GM18502 (cell line): ENCODE data around the gene FLAD1.
"Not testable (repeated sequence)": the region's sequence is repeated elsewhere in the genome, so short reads cannot be mapped to it uniquely, and the experiment has no call there.

Experiments
- ATAC-seq: cut with Tn5 transposase; IDR thresholded peaks from one replicate; pipeline ENCODE4 v1.9.1; 2021; ENCODE audit warnings: mild to moderate bottlenecking; ENCODE audit not compliant: unreplicated experiment, poor library complexity

Gene FLAD1

DNA sequence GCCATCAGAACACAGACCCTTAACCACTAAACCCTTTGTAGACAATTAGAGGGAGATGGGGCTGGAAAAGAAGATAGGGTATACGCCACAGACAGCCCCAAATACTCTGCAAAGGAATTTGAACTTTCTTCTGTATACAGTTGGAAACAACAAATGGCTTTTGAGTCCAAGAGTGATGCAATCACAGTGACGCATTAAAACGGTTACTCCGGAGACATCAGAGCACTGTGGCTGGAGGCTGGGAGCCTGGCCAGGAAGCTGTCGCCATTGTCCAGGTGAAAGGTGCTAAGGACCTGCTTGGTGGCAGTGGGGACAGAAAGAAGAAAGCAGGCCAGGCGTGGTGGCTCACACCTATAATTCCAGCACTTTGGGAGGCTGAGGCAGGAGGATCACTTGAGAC lies 4.2 kb downstream of the FLAD1 start:
- no peak for ATAC-seq

DNA sequence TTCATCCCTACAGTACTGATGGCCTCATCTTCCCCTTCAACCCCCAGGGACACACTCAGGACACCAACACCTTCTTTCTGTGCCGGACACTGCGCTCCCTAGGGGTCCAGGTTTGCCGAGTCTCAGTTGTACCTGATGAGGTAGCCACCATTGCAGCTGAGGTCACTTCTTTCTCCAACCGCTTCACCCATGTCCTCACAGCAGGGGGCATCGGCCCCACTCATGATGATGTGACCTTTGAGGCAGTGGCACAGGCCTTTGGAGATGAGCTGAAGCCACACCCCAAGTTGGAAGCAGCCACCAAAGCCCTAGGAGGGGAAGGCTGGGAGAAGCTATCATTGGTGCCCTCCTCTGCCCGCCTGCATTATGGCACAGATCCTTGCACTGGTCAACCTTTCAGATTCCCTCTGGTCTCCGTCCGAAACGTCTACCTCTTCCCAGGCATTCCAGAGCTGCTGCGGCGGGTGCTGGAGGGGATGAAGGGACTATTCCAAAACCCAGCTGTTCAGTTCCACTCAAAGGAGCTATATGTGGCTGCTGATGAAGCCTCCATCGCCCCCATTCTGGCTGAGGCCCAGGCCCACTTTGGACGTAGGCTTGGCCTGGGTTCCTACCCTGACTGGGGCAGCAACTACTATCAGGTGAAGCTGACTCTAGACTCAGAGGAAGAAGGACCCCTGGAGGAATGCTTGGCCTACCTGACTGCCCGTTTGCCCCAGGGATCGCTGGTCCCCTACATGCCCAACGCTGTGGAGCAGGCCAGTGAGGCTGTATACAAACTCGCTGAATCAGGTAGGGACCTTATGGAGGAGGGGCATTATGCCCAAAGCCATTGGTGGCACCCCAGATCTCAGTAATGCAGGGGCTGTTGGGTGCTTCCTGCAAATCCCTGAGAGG lies 5.2 kb downstream of the FLAD1 start:
- no peak for ATAC-seq

DNA sequence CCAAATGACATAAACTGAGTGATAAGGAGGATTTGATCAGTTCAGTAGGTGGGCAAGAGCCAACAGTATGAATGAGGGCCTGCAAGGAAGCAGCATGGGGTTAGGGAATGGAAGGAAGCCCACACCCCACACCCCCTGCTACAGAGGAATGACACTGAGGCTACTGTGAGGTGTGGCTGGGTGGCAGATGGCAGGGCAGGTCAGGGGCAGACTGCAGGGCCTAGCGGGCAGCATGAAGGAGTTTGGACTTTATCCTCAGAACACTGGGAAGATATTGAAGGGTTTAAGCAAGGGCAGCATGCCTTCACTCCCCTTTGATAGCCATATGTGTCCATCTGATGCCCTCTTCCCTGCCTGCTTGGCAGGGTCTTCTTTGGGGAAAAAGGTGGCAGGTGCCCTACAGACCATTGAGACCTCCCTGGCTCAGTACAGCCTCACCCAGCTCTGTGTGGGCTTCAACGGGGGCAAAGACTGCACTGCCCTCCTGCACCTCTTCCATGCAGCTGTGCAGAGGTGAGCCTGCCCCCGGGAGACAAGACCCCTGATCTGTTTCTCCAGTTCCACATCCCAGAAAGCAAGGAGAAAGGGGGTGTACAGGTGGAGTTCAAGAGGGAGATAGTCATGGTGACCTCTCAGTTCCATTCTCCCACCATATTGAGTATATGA lies 6.2 kb downstream of the FLAD1 start:
- ATAC-seq = no peak

DNA sequence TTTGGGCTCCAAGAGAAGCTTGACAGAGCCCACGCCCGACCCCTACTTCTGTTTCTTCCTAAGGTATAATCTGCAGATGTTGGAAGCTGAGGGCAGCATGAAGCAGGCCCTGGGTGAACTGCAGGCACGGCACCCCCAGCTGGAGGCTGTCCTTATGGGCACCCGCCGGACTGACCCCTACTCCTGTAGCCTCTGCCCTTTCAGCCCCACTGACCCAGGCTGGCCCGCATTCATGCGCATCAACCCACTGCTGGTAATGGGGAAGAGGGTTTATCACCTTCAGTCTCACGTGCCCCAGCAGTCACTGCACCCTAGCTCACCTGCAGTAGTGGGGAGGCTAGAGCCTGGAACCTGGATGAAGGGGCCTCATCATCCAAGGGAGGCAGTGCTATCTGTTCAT lies 7.1 kb downstream of the FLAD1 start:
- ATAC-seq = no peak

DNA sequence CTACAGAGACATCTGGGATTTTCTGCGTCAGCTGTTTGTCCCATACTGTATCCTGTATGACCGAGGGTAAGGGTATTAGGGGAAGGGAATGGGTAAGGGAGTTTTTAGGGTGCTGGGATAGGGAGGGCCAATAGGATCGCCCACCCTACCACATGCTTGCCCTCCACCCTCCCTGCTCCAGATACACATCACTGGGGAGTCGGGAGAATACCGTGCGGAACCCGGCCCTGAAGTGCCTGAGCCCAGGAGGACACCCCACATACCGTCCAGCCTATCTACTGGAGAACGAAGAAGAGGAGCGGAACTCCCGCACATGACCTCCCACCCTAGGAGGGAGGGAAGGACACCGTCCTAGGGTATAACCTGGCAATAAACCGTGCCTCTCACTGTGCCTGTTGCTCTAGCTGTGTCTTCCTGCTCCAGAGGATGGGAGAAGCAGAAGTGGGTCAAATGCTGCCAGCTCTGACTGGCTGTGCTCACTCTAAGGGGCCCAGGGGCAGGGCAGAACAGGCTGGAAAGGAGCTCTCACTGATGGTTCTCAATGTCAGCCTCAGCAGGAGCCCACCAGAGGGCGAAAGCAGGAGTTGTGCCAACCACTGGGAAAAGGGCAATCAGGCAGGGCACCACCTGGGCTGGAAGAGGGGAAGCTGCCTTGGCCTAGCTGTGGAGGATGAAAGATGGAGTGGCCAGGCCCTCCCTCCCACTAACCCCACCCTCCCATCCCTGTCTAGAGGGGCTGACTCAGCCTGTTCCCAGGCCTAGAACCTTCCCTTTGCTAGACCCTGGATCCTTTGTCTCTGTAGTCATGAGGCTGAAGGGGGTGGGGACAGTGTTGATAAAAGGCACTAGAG lies 9.8 kb downstream of the FLAD1 start:
- no peak for ATAC-seq

DNA sequence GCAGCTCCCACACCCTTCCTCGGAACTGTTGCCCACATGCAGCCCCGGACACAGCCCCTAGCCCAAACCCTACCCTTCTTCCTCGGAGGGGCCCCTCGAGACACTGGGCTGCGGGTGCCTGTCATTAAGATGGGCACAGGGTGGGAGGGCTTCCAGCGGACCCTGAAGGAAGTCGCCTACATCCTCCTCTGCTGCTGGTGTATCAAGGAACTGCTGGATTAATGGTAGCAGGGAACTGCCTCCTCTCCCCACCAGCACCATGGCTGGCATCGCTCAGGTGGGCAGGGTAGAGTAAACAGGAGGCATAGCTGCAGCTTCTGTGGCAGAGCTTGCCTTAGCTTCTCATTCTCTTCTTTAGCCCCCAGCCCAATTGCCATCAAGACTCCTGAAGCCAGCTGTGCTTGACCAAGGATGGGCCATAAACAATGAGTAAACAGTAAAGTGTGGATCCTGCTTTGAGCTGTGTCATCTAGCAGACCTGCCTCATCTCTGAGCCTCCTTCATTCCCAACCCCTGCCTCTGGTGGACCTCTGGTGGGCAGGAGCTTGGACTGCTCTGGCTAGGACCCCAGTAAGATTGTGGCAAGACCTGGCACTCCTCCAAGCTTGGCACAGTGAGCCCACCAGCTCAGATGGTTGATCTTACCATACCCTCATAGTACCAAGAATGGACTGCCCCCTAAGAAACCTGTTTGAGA lies 10.6 kb downstream of the FLAD1 start, which contains the start of gene LENEP:
LENEP (plus strand) TSS at position 15 of the 697 bp plus-strand sequence; CDS start at position 37, 22 bp downstream.
- ATAC-seq = no peak

DNA sequence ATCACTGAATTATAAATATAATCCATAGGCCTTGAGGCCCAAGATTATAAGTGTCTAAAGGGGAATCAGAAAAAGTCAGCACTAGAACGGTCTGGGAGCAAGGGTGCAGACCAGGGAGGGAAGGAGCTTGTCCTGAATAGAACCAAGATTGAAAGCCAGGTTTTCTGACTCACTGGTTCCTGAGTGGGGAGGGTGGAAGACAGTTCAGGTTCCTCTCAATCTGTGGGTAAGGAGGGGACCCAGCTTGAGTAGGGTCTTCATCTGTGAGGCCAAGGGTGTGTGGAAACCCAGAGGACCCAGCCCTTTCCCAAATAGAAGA lies 11.1 kb downstream of the FLAD1 start:
- no peak for ATAC-seq

DNA sequence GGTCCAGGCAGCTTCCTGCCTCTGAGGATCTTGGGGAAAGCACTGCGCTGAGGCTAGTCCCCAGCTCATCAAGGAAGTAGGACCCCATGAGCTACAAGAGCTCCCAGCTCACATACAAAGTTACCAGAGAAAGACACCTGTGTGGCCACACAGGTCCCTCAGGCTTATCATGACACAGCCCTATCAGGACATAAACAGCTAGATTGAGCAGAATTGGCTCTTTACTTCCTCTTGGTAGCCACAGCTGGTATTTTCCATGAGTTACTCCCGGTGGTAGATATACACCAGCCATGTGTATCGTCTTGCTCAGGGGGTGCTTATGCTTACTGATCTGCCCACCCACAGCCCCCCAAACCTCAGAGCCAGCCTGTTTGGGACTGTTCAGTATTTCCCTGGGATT lies 11.4 kb downstream of the FLAD1 start:
- ATAC-seq = no peak

DNA sequence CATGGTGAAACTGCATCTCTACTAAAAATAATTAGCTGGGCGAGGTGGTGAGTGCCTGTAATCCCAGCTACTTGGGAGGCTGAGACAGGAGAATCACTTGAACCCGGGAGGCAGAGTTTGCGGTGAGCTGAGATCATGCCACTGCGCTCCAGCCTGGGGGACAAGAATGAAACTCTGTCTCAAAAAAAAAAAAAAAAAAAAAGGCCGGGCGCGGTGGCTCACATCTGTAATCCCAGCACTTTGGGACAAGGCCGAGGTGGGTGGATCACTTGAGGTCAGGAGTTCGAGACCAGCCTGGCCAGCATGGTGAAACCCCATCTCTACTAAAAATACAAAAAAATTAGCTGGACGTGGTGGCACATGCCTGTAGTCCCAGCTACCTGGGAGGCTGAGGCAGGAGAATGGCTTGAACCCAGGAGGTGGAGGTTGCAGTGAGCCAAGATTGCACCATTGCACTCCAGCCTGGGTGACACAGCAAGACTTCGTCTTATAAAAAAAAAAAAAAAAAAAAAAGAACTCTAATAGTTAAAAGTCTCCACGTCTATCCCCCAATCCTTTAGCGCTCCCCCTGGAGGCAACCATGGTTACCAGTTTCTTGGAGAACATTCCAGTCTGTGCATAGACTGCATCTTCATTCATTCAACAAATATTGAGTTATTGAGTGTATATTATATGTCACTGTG lies 12.3 kb downstream of the FLAD1 start:
- ATAC-seq = not testable (repeated sequence)

DNA sequence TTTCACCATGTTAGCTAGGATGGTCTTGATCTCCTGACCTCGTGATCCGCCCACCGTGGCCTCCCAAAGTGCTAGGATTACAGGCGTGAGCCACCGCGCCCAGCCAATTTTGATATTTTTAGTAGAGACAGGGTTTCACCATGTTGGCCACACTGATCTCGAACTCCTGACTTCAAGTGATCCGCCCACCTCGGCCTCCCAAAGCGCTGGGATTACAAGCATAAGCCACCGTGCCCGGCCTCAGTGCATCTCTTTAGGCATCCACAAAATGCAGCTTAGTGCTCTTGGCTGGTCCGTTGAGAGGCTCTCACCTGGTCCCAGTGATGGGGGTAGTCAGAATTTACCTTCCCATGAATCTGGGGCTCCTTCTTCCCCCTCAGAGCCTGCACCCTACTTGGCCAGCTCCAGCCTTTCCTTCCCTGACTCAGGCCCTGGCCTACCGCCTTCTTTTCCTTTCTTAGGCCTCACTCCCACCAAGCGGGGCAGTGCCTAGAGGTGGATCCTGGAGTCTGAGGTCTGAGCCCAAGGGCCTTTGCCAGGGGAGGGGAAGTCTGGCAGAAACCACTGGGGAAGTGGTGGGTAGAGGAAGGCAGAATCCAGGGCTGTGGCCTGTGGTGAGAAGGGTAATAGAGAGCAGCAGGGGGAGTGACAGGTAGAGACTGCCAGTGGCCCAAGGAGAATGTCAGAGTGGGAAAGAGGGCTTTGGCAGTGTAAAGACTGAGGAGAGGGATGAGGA lies 14.0 kb downstream of the FLAD1 start:
- ATAC-seq = no peak

DNA sequence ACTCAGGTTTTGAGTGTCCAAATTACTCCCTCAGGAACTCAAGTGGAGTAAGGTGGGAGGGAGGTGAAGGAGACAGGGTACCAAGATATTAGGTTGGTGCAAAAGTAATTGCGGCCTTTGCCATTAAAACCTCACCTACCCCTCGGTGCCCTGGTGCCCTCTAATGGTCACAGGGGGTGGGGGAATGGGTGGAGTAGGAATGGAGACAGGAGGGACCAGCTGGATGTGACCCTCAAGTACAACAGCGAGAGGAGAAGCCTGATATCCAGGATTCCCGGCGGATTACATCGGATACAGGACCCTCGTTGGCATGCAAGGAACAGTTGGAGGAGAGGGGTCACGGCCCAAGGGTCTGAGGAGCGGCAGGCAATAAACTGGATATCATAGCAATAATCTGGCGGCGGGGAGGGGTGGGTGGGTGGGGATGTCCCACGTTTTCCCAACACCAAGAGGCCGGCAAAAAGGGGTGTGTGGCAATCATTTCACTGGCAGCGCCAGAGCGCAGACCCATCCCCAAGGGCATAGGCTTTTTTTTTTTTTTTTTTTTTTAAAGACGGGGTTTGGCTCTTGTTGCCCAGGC lies 15.1 kb downstream of the FLAD1 start:
- ATAC-seq = no peak

DNA sequence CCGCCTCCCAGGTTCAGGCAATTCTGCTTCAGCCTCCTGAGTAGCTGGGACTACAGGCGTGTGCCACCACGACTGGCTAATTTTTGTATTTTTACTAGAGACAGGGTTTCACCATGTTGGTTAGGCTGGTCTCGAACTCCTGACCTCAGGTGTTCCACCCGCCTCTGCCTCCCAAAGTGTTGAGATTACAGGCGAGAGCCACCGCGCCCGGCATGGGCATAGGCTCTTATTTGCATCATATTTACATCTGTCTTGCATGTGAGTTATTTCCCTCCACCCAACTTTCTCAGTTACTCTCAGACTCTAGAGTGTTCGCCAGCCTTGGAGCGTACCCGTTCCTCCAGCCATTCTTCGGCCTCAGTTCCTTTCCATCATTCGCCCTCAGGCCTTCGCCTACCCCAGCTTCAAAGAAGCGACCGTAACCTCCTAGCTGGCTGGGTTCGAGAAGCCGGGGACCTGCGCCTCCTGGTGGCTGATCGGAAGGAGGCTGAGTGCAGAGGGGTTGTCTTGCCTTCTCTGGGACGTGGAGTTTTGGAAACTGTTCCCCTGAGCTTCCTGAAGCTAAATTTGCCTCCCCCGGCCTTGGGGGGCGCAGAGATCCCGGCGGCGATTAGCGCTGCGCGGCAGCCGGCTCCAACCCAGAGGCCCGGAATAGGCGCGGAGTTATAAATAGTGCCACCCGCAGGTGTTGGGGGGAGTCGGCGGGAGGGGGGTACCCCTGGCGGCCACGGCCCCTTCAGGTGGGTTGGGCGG lies 15.8 kb downstream of the FLAD1 start:
- no peak for ATAC-seq

DNA sequence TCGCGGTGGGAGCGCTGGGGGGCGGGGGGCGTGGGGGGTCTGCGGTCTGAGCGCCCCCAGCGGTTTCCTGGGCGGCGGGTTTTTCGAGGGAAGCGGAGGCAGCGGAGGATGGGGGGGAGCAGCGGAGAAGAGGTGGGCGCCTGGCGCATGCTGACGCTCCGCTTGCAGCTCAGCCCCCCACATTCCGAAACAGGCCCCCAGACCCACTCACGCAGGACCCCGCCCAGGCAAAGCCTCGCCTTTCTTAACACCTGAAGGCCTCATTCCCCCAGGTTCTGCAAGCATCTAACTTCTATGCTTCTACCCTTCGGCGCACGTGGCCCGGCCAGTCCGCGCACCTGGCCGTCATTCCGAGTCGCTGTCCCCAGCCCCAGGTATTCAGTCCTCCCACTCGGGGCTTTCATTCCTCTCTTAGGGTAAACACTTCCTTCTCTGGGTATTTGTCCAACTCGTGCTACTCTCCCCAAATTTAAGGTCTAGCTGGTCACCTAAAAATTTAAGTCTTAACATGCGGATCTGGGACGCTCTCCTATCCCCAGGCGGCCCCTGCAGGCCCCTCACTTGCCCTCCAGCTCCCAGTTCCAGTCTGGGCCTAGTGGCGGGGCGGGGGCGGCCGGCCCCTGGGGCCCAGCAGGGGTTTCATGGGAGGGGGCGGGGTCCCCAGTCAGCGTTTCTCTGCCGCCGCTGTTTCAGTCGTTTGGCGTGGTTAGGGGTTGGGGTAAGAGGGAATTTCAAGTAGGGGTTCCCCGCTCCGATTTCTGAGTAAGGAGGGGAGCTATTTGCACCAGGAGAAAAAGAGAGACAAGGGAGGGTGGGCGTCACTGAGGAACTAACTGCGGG lies 16.6 kb downstream of the FLAD1 start:
- no peak for ATAC-seq

DNA sequence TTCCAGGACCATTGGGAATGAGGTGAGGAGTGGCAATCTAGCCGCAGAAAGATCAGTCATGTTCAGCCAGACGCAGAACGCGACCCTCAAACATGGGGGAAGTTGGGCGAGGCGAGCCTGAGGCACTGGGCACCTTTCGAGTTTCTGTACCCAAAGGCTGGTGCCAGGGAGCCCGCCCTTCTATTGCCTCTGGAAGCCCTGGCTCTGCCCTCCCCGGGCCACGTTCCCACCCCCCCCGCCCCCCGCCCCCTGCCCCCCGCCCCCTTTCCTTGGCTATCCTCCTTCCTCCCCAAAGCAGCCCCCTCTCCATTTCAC lies 17.2 kb downstream of the FLAD1 start:
- no peak for ATAC-seq

DNA sequence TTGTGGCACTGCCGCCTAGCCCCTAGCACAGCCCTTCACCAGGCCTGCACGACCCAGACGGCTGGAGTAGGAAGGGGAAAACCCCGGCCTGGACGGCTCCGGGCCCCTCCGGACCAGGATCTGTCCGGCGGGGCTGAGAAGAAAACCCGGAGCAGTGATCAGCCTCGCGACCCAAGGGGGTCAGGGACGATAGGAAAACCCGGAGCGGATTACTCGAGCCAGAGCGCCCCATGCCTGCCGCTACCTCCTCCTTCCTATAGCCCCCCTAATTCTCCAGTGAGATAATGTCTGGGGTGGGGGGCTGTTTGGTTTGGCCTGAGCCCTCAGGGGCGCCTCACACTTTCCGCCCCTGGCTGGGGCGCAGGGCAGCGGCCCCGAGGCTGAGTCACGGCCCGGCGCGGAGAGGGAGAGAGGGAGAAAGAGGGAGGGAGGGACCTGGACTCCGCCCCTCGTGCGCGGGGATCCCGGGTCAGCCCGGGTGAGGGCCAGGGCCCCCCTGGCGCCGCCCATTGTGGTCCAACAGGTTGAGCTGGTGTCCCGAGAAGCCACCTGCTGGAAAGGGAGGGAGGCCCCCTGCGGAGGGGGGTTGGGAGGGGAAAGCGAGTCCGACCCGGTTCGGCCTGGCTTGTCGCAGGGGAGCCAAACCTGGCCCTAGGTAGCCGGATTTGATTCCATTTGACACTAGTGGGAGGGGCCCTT lies 17.7 kb downstream of the FLAD1 start:
- ATAC-seq = peak; percentile 39

DNA sequence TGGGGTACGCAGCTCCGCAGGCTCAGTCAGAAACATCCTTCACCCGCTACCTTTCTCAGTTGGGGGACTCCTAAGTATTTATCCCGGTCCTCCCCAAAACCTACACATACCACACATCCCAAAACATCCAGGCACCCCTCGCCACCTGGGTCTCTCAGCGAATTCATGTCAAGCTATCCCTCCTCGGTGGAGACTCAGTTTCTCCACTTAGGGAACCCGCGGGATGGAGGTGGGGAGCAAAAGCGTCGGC lies 18.2 kb downstream of the FLAD1 start:
- no peak for ATAC-seq
